GM21786 (cell line): ENCODE results near the gene LEMD1.

Experiments
- ATAC-seq: cut with Tn5 transposase; IDR thresholded peaks from one replicate; pipeline ENCODE4 v1.9.1; 2021; ENCODE audit not compliant: unreplicated experiment

Gene LEMD1

GRCh38 chr1:205335692-205336091 is 86.2 kb downstream of the LEMD1 start:
- ATAC-seq, result no peak

DNA sequence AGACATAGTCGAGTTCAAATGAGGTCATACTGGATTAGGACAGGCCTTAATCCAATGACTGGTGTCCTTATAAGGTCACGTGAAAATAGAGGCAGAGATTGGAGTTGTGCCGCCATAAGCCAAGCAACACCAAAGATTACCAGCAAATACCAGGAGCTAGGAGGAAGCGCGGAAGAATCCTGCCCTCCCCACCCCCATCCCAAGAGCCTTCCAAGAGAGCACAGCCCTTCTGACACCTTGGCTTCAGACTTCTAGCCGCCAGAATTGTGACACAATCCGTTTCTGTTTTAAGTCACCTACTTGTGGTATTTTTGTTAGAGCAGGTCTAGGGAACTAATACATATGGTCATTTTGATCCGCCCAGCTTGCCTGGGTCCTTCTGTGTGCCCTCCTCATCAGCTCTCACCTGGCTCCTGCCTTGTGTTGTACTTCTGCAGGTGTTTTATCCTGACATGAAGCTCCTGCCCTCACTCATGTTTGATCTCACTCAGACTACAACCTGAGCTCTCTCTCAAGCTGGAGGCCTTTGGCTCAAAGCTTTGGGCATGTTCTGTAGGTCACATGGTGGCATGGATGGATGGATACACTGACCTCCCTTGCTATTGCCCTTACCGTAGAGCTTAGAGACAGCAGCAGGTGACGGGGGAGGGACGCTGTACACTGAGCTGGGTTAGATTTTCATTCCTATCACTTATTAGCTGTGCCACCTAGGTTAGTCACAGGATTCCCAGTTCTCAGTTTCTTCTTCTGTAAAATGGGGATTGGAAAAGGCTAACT is 89.7 kb downstream of the LEMD1 start:
- no peak for ATAC-seq
